T1000 (cell line): ENCODE data around the gene SIGLEC12.
"Not testable (repeated sequence)": the region's sequence is repeated elsewhere in the genome, so short reads cannot be mapped to it uniquely, and the experiment has no call there.

Experiments
- DNase-seq: peaks from one replicate; lab custom pipeline; 2025; ENCODE audit warnings: mixed read lengths; lab: John Stamatoyannopoulos, UW

Gene SIGLEC12

GRCh38 chr19:51458051-51458645 is 43.5 kb downstream of the SIGLEC12 start, which contains the start of gene SIGLEC8:
Gene SIGLEC8 (minus strand): TSS chr19:51458454. CDS start chr19:51458387, 67 bp downstream.
- no peak for DNase-seq

GRCh38 chr19:51457351-51458013 is 44.1 kb downstream of the SIGLEC12 start:
- DNase-seq = no peak

GRCh38 chr19:51456541-51457290 is 44.9 kb downstream of the SIGLEC12 start:
- no peak for DNase-seq

- DNase-seq = no peak
Measured at GRCh38 chr19:51450730-51451307, 50.8 kb downstream of the SIGLEC12 start.

GRCh38 chr19:51448411-51449016 is 53.1 kb downstream of the SIGLEC12 start:
- DNase-seq = no peak

GRCh38 chr19:51448011-51448410 is 53.6 kb downstream of the SIGLEC12 start:
- DNase-seq = no peak

- not testable (repeated sequence) for DNase-seq
Measured at GRCh38 chr19:51447510-51447909, 54.1 kb downstream of the SIGLEC12 start.

GRCh38 chr19:51441410-51442390 is 59.9 kb downstream of the SIGLEC12 start:
- DNase-seq = no peak
